HepG2 (cell line): ENCODE measurements around the gene ADGRE3. TPM values are rescaled to one million over a fixed set of nuclear protein-coding genes. Genes with fewer than 3 reads are reported as not detected.
"Not testable (repeated sequence)": the region's sequence is repeated elsewhere in the genome, so short reads cannot be mapped to it uniquely, and the experiment has no call there.

ENCODE experiments used
- ATAC-seq: fragments of 200-7000 bp; cut with Tn5 transposase; 3 replicates; pipeline ENCODE4 v1.9.1; 2020; ENCODE audit warnings: mild to moderate bottlenecking, moderate library complexity
- BruUV-seq: library from RNA; stranded (reverse); fragments of 400-500 nt; replicated peaks from 2 replicates; lab custom pipeline; 2021; lab: Mats Ljungman, UMichigan
- CTCF ChIA-PET: fragments of 300-600 bp; formaldehyde crosslinking; extraction: SDS; loops from one replicate; lab custom pipeline; 2021; ENCODE audit warnings: low total read pairs, inconsistent platforms, low intra/inter-chr PET ratio; lab: Yijun Ruan, JAX
- POLR2A ChIA-PET: fragments of 350-600 bp; sonication (Branson Sonifier 250); formaldehyde crosslinking; loops from one replicate; lab custom pipeline; 2020; ENCODE audit warnings: antibody characterized with exemption, inconsistent platforms; lab: Yijun Ruan, JAX
- DNase-seq: peaks from one replicate; pipeline ENCODE4 v3.0.0-alpha.2; 2015; ENCODE audit warnings: low spot score
- FAIRE-seq: peaks from 3 replicates; lab custom pipeline; 2011; peaks lifted over from hg19 to GRCh38; lab: Jason Lieb, UNC
- H2AFZ ChIP-seq: one replicate; pipeline ENCODE4 v1.6.1; 2011; ENCODE audit warnings: low read length, inconsistent platforms
- H3K27ac ChIP-seq: fragments of 300-600 bp; 3 replicates; pipeline ENCODE4 v1.8.0; 2011; ENCODE audit warnings: mixed run types, mild to moderate bottlenecking, mixed read lengths, low read length, inconsistent platforms; ENCODE audit not compliant: insufficient read depth; ENCODE audit errors: extremely low read length
- H3K27me3 ChIP-seq, 2 experiments: fragments of 200-600 bp in 1 of 2; 2 replicates in 1 of 2; 3 replicates in 1 of 2; pipeline versions ENCODE4 v1.6.0 to v1.8.0; 2011; ENCODE audit warnings: low read length in 2 of 2, mild to moderate bottlenecking in 2 of 2, moderate library complexity in 2 of 2, inconsistent platforms in 1 of 2; ENCODE audit not compliant: insufficient read depth in 2 of 2, control insufficient read depth in 1 of 2
- H3K36me3 ChIP-seq, 2 experiments: fragments of 200-600 bp in 1 of 2; replicated peaks in 1 of 2; 2 replicates in 1 of 2; 3 replicates in 1 of 2; pipeline versions ENCODE4 v1.5.1 to v1.8.0; 2011; ENCODE audit warnings: low read length in 2 of 2, inconsistent platforms in 1 of 2; ENCODE audit not compliant: insufficient read depth in 2 of 2, control insufficient read depth in 1 of 2
- H3K4me1 ChIP-seq: 2 replicates; pipeline ENCODE4 v1.5.1; 2012; ENCODE audit warnings: low read length, inconsistent platforms; ENCODE audit not compliant: insufficient read depth
- H3K4me2 ChIP-seq: 2 replicates; pipeline ENCODE4 v1.6.0; 2011; ENCODE audit warnings: low read depth, low read length, inconsistent platforms
- H3K4me3 ChIP-seq, 3 experiments: fragments of 200-600 bp in 1 of 3; sonication (generic), shearing (Covaris generic) in 1 of 3; replicated peaks in 1 of 3; 2 replicates each; pipeline ENCODE4 v1.5.1; 2011 to 2016; ENCODE audit warnings: low read length in 3 of 3, inconsistent platforms in 2 of 3, low read depth in 2 of 3, mild to moderate bottlenecking in 2 of 3, control low read depth in 1 of 3, mixed read lengths in 1 of 3; ENCODE audit not compliant: insufficient read depth in 1 of 3
- H3K79me2 ChIP-seq: one replicate; pipeline ENCODE4 v1.6.1; 2011; ENCODE audit warnings: low read length, inconsistent platforms; ENCODE audit not compliant: insufficient read depth
- H3K9ac ChIP-seq: 2 replicates; pipeline ENCODE4 v1.6.0; 2011; ENCODE audit warnings: mild to moderate bottlenecking, low read depth, low read length, inconsistent platforms; ENCODE audit not compliant: insufficient read depth
- H3K9me3 ChIP-seq: 2 replicates; pipeline ENCODE4 v1.5.1; 2012; ENCODE audit warnings: mild to moderate bottlenecking, low read length
- H4K20me1 ChIP-seq: 2 replicates; pipeline ENCODE4 v1.6.0; 2011; ENCODE audit warnings: inconsistent platforms, mild to moderate bottlenecking, low read length, moderate library complexity; ENCODE audit not compliant: insufficient read depth
- CEBPB ChIP-seq: IDR thresholded peaks from 2 replicates; pipeline ENCODE4 v1.6.1; 2011; ENCODE audit warnings: low read depth, low read length, improper control_type of control experiment, borderline replicate concordance
- DMTF1 ChIP-seq: sonication (generic); formaldehyde crosslinking; IDR thresholded peaks from 2 replicates; pipeline ENCODE4 v1.4.0; 2020; ENCODE audit warnings: mild to moderate bottlenecking, missing genetic modification reagents
- GPN1 ChIP-seq: sonication (generic); formaldehyde crosslinking; IDR thresholded peaks from 2 replicates; pipeline ENCODE4 v1.5.1; 2020; ENCODE audit warnings: missing genetic modification reagents, borderline replicate concordance
- NFE2 ChIP-seq: sonication (generic); formaldehyde crosslinking; IDR thresholded peaks from 2 replicates; pipeline ENCODE4 v1.4.0; 2020; ENCODE audit warnings: missing genetic modification reagents
- SP1 ChIP-seq, 2 experiments: fragments of 450-650 bp in 1 of 2; sonication (generic) in 1 of 2; formaldehyde crosslinking in 1 of 2; IDR thresholded peaks; 2 replicates each; pipeline versions ENCODE4 v1.4.0 to v1.6.1; 2016 to 2020; ENCODE audit warnings: missing genetic modification reagents in 1 of 2
- ZNF557 ChIP-seq: sonication (generic); formaldehyde crosslinking; IDR thresholded peaks from 2 replicates; pipeline ENCODE4 v1.4.0; 2020; ENCODE audit warnings: missing genetic modification reagents
- ZNF562 ChIP-seq: sonication (generic); formaldehyde crosslinking; IDR thresholded peaks from 2 replicates; pipeline ENCODE4 v1.8.0; 2022; ENCODE audit warnings: missing genetic modification reagents, borderline replicate concordance
- ZNF639 ChIP-seq: conservative IDR thresholded peaks from 2 replicates; pipeline ENCODE4 v1.6.1; 2018; ENCODE audit warnings: missing genetic modification reagents
- WGBS: methylation state at CpG from one replicate; pipeline ENCODE4 v1.1.6; 2017; ENCODE audit warnings: low lambda C conversion rate; 5-methylcytosine and 5-hydroxymethylcytosine counted together
- in situ Hi-C: cut with HindIII; loops from 2 replicates; pipeline ENCODE4 v1.10.0; 2017; ENCODE audit warnings: low pct_unique_long_range_greater_than_20kb; ENCODE audit not compliant: extremely low pct_ligation_motif_present
- intact Hi-C: fragments of 100-400 bp; cut with micrococcal nuclease; formaldehyde crosslinking; loops from one replicate; pipeline ENCODE4 v1.10.0; 2022; ENCODE audit not compliant: unreplicated experiment
- polyA plus RNA-seq, 8 experiments: library from polyadenylated mRNA; depleted of rRNA in 3 of 8; stranded (reverse) in 7 of 8; unstranded in 1 of 8; fragments of >200 nt; fragmentation: Illumina TruSeq in 4 of 8; extraction: Trizol in 4 of 8; gene quantifications; 2 replicates each; pipeline versions ENCODE4 v1.2.1 to v1.2.3, GENCODE V29; 2011 to 2016; ENCODE audit warnings: low read depth in 4 of 8, missing spikeins in 1 of 8, mixed read lengths in 1 of 8; ENCODE audit not compliant: insufficient read depth in 1 of 8
- total RNA-seq, 5 experiments: library from RNA; depleted of rRNA; stranded (reverse); fragments of >200 nt; fragmentation: Illumina TruSeq; extraction: Trizol; gene quantifications; 2 replicates each; pipeline ENCODE4 v1.2.3, GENCODE V29; 2016; ENCODE audit warnings: low read depth in 1 of 5
- TF ChIP-seq, protein P1 (sequence below): sonication (generic); formaldehyde crosslinking; IDR thresholded peaks from 2 replicates; pipeline ENCODE4 v1.9.0; 2021; ENCODE audit warnings: missing genetic modification reagents, mild to moderate bottlenecking, borderline replicate concordance
- TF ChIP-seq, protein P2 (sequence below): sonication (generic); formaldehyde crosslinking; IDR thresholded peaks from 2 replicates; pipeline ENCODE4 v1.4.0; 2020; ENCODE audit warnings: low read depth, mild to moderate bottlenecking, missing genetic modification reagents

Gene ADGRE3
- total and polyA plus RNA-seq, 2 of the 13 experiments (the other 11 are each of a cell fraction or from before 2014, with no cell fraction given) = not detected

DNA sequence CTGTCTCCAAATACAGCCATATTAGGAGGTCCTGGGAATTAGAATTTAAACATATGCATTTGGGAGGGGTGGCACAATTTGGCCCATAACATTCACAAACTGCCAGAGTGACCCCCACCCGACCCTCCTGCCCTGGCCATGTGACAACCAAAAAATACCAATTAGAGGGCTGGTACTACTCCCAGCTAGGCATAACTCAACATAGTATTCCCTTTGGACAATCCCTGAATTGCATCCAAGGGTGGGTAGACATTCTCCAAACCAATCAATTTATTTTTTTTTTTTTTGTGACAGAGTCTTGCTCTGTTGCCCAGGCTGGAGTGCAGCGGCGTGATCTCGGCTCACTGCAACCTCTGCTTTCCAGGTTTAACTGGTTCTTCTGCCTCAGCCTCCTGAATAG is 62.0 kb downstream of the ADGRE3 start (continued):
- TF ChIP-seq DMTF1 (no peak), CEBPB (no peak)
- TF ChIP-seq, all 625 proteins: peak for 0

DNA sequence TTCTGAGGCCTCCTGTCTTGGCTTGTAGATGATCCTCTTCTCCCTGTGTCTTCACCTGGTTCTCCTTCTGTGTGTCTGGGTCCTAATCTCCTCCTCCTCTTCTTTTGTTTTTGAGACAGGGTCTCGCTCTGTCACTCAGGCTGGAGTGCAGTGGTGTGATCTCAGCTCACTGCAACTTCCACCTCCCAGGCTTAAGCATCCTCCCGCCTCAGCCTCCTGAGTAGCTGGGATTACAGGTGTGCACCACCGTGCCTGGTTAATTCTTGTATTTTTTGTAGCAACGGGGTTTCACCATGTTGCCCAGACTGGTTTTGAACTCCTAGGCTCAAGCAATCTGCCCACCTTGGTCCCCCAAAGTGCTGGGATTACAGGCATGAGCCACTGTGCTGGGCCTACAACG is 62.4 kb downstream of the ADGRE3 start:
- H2AFZ ChIP-seq, H3K27me3 ChIP-seq, H3K9me3 ChIP-seq, H3K79me2 ChIP-seq, H4K20me1 ChIP-seq, H3K9ac ChIP-seq, H3K27ac ChIP-seq, intact Hi-C loops, DNase-seq, BruUV-seq, FAIRE-seq, H3K4me2 ChIP-seq, in situ Hi-C loops, ATAC-seq, H3K36me3 ChIP-seq, POLR2A ChIA-PET, H3K4me3 ChIP-seq, CTCF ChIA-PET: not testable (repeated sequence)
- 32% methylated on average over 5 of the region's 5 CpGs for WGBS
- H3K4me1 ChIP-seq = peaks cover 16% of the 10 kb centered on the region

DNA sequence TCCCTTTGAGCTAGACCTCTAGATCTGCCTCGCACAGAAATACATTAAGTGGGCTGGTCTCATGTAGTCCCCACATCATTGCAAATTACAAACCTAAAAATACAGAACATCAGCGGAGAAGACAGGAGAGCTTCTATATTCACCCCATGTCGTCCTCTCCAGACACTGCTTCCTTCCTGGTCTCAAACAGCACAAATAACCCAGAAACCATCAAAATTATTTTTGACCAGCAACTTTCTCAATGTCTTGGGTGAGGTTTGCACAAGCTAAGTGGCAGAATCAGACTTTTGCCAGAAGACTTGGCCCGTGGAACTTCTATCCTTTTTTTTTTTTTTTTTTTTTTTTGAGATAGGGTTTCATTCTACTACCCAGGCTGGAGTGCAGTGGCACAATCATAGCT is 63.6 kb downstream of the ADGRE3 start:
- ATAC-seq = no peak
- Histone ChIP-seq H3K79me2 (no peaks in the 10 kb centered on the region), H3K4me1 (peaks cover 7% of the 10 kb centered on the region), H3K27ac (no peak overlapping the region), H3K27me3 (no peaks in the 10 kb centered on the region; a peak in 1 of 5 replicates), H2AFZ (no peak overlapping the region), H3K36me3 (no peaks in the 10 kb centered on the region), H3K4me3 (no peak overlapping the region), H3K4me2 (no peak overlapping the region), H4K20me1 (no peaks in the 10 kb centered on the region), H3K9ac (no peak overlapping the region), H3K9me3 (no peaks in the 10 kb centered on the region)
- intact Hi-C loops = no loop called here
- CTCF ChIA-PET = no interaction called here
- no peak for FAIRE-seq
- in situ Hi-C loops = no loop called here
- DNase-seq = no peak
- 26% methylated on average over 4 of the region's 4 CpGs for WGBS
- POLR2A ChIA-PET = no interaction called here
- no TSS peak for BruUV-seq
- TF ChIP-seq, protein P1, sequence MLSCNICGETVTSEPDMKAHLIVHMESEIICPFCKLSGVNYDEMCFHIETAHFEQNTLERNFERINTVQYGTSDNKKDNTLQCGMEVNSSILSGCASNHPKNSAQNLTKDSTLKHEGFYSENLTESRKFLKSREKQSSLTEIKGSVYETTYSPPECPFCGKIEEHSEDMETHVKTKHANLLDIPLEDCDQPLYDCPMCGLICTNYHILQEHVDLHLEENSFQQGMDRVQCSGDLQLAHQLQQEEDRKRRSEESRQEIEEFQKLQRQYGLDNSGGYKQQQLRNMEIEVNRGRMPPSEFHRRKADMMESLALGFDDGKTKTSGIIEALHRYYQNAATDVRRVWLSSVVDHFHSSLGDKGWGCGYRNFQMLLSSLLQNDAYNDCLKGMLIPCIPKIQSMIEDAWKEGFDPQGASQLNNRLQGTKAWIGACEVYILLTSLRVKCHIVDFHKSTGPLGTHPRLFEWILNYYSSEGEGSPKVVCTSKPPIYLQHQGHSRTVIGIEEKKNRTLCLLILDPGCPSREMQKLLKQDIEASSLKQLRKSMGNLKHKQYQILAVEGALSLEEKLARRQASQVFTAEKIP (CRISPR knock-in tag) = no peak
- TF ChIP-seq ZNF562 = no peak
- no peak for TF ChIP-seq NFE2
- no peak for TF ChIP-seq GPN1 (CRISPR knock-in tag)
- TF ChIP-seq SP1 (IDR thresholded peaks at IDR 0.05) = no peak
- TF ChIP-seq SP1 (CRISPR knock-in tag; IDR thresholded peaks at IDR 0.05) = no peak
- no peak for TF ChIP-seq ZNF557
- TF ChIP-seq, protein P2, sequence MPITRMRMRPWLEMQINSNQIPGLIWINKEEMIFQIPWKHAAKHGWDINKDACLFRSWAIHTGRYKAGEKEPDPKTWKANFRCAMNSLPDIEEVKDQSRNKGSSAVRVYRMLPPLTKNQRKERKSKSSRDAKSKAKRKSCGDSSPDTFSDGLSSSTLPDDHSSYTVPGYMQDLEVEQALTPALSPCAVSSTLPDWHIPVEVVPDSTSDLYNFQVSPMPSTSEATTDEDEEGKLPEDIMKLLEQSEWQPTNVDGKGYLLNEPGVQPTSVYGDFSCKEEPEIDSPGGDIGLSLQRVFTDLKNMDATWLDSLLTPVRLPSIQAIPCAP (CRISPR knock-in tag) = no peak
- TF ChIP-seq ZNF639 (CRISPR knock-in tag) = no peak
